Embryonic facial prominence (tissue), 1 donor: ENCODE data around the gene PREB.

Source experiments
- DNase-seq: peaks from one replicate; pipeline ENCODE4 v3.0.0-alpha.2; 2016; ENCODE audit errors: extremely low spot score

The PREB gene

GRCh38 chr2:27096748-27097297, 37.6 kb downstream of the PREB start:
- DNase-seq, result no peak

- DNase-seq, result no peak
These were observed 38.4 kb downstream of the PREB start for GRCh38 chr2:27095745-27096651.

DNA sequence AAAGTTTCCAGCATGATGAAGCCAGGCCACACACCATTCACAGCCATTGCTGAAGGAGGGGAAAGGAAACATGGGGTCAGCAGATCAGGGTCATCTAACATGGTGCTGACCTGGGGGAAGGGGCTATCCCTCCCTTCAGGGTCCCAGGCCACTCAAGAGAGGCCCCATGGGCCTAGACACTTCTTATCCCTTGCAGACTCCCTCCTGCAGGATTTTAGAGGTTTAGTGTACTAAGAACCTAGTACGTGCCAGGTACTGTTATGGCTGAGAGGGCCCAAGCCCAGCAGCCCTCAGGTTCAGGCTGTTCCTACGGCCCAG, 39.0 kb downstream of the PREB start:
- DNase-seq, result no peak

- DNase-seq, result no peak
These were observed 40.0 kb downstream of the PREB start for GRCh38 chr2:27094353-27094984.

- DNase-seq, result no peak
These were observed 40.7 kb downstream of the PREB start for GRCh38 chr2:27093430-27094352.

DNA sequence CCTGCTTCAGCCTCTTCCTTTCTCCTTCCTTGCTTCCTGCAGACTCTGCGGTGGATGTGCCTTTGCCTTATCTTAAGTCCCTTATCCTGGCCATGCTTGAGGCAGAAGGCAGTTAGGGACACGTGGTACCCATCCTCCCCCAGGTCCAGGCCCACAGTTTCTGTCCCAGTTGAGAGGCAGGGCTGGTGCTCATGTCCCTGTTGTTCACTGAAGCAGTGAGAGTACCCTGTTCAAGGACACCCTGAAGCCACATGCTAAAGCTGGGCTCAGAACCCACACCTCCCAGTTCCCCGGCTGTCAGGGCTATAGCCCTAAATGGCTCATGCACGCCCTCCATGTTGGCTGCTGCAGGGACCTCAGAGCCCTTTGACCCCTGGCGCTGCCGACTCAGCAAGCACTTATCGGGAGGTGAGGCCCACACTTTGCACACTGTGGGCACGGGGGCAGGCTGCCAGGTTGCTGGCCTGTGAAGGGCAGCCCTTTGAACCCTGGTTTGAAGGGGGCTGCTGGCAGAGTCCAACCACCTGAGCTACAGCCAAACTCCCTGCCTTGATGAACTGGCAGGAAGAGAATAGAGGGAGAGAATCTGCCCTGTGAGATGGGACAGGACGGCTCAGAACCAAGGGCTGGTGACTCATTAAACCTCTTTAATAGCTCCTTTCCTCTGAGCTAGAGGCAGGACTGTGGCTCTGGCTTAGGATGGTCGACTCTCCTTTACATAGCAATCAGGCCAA, 41.6 kb downstream of the PREB start:
- DNase-seq, result no peak

- no peak for DNase-seq
These were observed 42.4 kb downstream of the PREB start for GRCh38 chr2:27091746-27092695.

- no peak for DNase-seq
These were observed 45.1 kb downstream of the PREB start for GRCh38 chr2:27089111-27089954.

DNA sequence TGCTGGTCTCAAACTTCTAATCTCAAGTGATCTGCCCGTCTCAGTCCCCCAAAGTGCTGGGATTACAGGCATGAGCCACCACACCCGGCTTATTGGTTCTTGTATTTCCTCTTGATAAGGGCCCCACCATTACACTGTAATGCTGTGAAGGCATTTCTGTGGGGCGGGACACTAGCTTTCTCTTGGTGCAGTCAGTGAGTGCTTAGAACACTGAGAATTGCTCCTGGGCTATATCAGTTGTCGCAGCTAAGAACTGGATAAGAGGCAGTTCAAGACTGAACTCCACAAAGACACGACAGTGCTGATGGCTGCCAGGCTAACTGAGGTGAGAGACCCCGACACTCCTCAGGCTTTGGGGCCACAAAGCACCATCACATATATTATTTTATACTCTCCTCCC, 45.8 kb downstream of the PREB start:
- DNase-seq, result no peak

- no peak for DNase-seq
These were observed 46.5 kb downstream of the PREB start for GRCh38 chr2:27087823-27088410.

DNA sequence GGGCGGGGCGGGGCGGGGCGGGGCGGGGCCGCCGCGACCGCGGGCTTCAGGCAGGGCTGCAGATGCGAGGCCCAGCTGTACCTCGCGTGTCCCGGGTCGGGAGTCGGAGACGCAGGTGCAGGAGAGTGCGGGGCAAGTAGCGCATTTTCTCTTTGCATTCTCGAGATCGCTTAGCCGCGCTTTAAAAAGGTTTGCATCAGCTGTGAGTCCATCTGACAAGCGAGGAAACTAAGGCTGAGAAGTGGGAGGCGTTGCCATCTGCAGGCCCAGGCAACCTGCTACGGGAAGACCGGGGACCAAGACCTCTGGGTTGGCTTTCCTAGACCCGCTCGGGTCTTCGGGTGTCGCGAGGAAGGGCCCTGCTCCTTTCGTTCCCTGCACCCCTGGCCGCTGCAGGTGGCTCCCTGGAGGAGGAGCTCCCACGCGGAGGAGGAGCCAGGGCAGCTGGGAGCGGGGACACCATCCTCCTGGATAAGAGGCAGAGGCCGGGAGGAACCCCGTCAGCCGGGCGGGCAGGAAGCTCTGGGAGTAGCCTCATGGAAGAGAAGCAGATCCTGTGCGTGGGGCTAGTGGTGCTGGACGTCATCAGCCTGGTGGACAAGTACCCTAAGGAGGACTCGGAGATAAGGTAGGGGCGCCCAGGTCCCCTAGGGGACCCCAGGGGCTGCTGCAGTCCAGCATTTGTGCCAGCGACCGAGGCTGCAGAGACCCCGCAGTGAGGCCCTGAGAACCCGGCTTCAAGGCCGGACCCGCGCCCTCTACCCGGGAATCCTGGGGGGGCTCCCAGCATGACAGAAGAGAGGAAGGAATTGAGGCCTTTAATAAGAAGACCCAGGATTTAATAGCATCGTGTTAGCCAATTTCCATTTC, 47.5 kb downstream of the PREB start, which contains the start of gene KHK:
TSS of gene KHK (plus strand) at position 49 of the 870 bp plus-strand sequence. CDS start at position 537, 488 bp downstream.
- DNase-seq, result no peak

DNA sequence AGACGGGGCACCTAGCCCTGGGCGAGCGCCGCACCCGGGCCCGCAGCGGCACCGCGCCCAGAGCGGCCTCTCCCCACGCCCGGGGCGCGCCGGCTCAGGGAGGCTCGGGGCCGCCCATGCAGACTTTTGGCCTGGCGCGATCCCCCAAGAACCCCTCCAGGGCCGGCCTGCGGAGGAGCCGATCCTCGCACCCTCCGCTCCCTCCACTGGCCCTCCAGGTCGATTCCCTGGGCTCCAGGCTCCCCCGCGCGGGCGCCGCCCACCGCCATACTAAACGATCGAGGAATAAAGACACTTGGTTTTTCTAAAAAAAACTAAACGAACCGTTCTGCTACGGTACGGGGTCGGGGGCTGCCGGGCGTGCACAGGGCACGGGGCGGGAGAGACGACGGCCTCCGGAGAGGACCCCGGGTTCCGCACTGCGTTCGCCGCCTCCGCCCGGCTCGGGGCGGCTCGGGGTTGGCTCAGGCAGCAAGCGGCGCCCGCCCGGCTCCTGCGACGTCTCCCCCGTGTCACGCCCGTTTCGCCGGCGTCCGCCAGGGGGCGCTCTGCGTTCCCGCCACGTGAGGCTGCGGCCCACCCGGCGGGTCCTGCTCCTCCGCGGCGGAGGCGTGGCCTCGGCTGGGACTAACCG, 48.2 kb downstream of the PREB start:
- peak; percentile 77 for DNase-seq

GRCh38 chr2:27085673-27086089, 48.8 kb downstream of the PREB start:
- no peak for DNase-seq

- DNase-seq, result no peak
These were observed 49.3 kb downstream of the PREB start for GRCh38 chr2:27085062-27085672.

GRCh38 chr2:27084297-27085061, 50.0 kb downstream of the PREB start:
- no peak for DNase-seq
